Endothelial cell of umbilical vein (primary cell): ENCODE data around the gene MS4A2. TPM values are rescaled to one million over a fixed set of nuclear protein-coding genes. Genes with fewer than 3 reads are reported as not detected.

Experiments used
- BruUV-seq: library from RNA; stranded (reverse); fragments of 400-500 nt; replicated peaks from 2 replicates; lab custom pipeline; 2021; lab: Mats Ljungman, UMichigan
- CTCF ChIA-PET: fragments of 300-600, 350-600 bp; sonication (Branson Sonifier 250); formaldehyde crosslinking; loops from one replicate; lab custom pipeline; 2021; ENCODE audit warnings: antibody characterized with exemption, inconsistent platforms; lab: Charles Lee
- POLR2A ChIA-PET: fragments of 300-600, 350-600 bp; sonication (Branson Sonifier 250); formaldehyde crosslinking; loops from one replicate; lab custom pipeline; 2021; ENCODE audit warnings: antibody characterized with exemption, inconsistent platforms; lab: Charles Lee
- DNase-seq: peaks from one replicate; pipeline ENCODE4 v3.0.0-alpha.2; 2011; ENCODE audit warnings: low read depth, low spot score
- FAIRE-seq: peaks from 2 replicates; lab custom pipeline; 2011; peaks lifted over from hg19 to GRCh38; lab: Jason Lieb, UNC
- H2AFZ ChIP-seq: 2 replicates; pipeline ENCODE4 v1.6.0; 2012; ENCODE audit warnings: low read depth, low read length, control low read depth, inconsistent platforms
- H3K27ac ChIP-seq: 2 replicates; pipeline ENCODE4 v1.5.1; 2011; ENCODE audit warnings: low read depth, mild to moderate bottlenecking, control low read depth, low read length, moderate library complexity; ENCODE audit not compliant: insufficient read depth
- H3K27me3 ChIP-seq, 2 experiments: 2 replicates each; pipeline versions ENCODE4 v1.6.0 to v1.6.1; 2011; ENCODE audit warnings: low read length in 2 of 2, mixed read lengths in 1 of 2; ENCODE audit not compliant: control insufficient read depth in 2 of 2, insufficient read depth in 2 of 2
- H3K36me3 ChIP-seq, 2 experiments: 2 replicates in 1 of 2; 3 replicates in 1 of 2; pipeline ENCODE4 v1.5.1; 2011; ENCODE audit warnings: low read length in 2 of 2, mild to moderate bottlenecking in 1 of 2, moderate library complexity in 1 of 2; ENCODE audit not compliant: control insufficient read depth in 2 of 2, insufficient read depth in 2 of 2; ENCODE audit errors: extremely low read depth in 1 of 2
- H3K4me1 ChIP-seq: 3 replicates; pipeline ENCODE4 v1.5.1; 2011; ENCODE audit warnings: mild to moderate bottlenecking, low read length; ENCODE audit not compliant: control insufficient read depth, insufficient read depth; ENCODE audit errors: extremely low read depth
- H3K4me2 ChIP-seq: 2 replicates; pipeline ENCODE4 v1.6.1; 2011; ENCODE audit warnings: low read length, control low read depth, mixed read lengths; ENCODE audit not compliant: insufficient read depth
- H3K4me3 ChIP-seq, 3 experiments: fragments of 200-600 bp in 1 of 3; sonication (generic), shearing (Covaris generic) in 1 of 3; replicated peaks in 1 of 3; 2 replicates each; pipeline ENCODE4 v1.5.1; 2011 to 2016; ENCODE audit warnings: control low read depth in 3 of 3, low read length in 3 of 3, mild to moderate bottlenecking in 2 of 3, inconsistent platforms in 1 of 3, low read depth in 1 of 3, moderate library complexity in 1 of 3; ENCODE audit not compliant: insufficient read depth in 1 of 3
- H3K79me2 ChIP-seq: 2 replicates; pipeline ENCODE4 v1.6.0; 2012; ENCODE audit warnings: low read length, inconsistent platforms; ENCODE audit not compliant: control insufficient read depth, insufficient read depth
- H3K9ac ChIP-seq: replicated peaks from 2 replicates; pipeline ENCODE3; 2011; ENCODE audit warnings: low read length, control low read depth; ENCODE audit not compliant: insufficient read depth; ENCODE audit errors: extremely low read depth
- H3K9me1 ChIP-seq: replicated peaks from 3 replicates; pipeline ENCODE4 v1.6.0; 2011; ENCODE audit warnings: mild to moderate bottlenecking, low read length; ENCODE audit not compliant: control insufficient read depth, insufficient read depth; ENCODE audit errors: extremely low read depth
- H3K9me3 ChIP-seq: replicated peaks from 2 replicates; pipeline ENCODE4 v1.5.1; 2012; ENCODE audit warnings: low read length, inconsistent platforms; ENCODE audit not compliant: control insufficient read depth, insufficient read depth
- H4K20me1 ChIP-seq: replicated peaks from 2 replicates; pipeline ENCODE3; 2011; ENCODE audit warnings: mild to moderate bottlenecking, low read length; ENCODE audit not compliant: control insufficient read depth, insufficient read depth; ENCODE audit errors: extremely low read depth
- EZH2 ChIP-seq: IDR thresholded peaks from 2 replicates; pipeline ENCODE4 v1.6.1; 2012; ENCODE audit warnings: borderline replicate concordance, low read depth, mild to moderate bottlenecking, moderate library complexity, low read length, inconsistent platforms; ENCODE audit not compliant: severe bottlenecking
- FOS ChIP-seq: IDR thresholded peaks from 2 replicates; pipeline ENCODE4 v1.6.1; 2011; ENCODE audit warnings: mild to moderate bottlenecking, low read length, moderate library complexity, borderline replicate concordance; ENCODE audit not compliant: insufficient read depth
- GATA2 ChIP-seq: IDR thresholded peaks from 2 replicates; pipeline ENCODE4 v1.7.0; 2011; ENCODE audit warnings: low read depth, mild to moderate bottlenecking, moderate library complexity, mixed read lengths, low read length; ENCODE audit not compliant: insufficient read length, insufficient read depth
- JUN ChIP-seq: IDR thresholded peaks from 2 replicates; pipeline ENCODE4 v1.6.1; 2011; ENCODE audit warnings: borderline replicate concordance, low read depth; ENCODE audit not compliant: insufficient read length, insufficient read depth
- MYC ChIP-seq: IDR thresholded peaks from one replicate; pipeline ENCODE4 v1.6.1; 2011; ENCODE audit warnings: mild to moderate bottlenecking, low read depth, low read length
- POLR2A ChIP-seq: IDR thresholded peaks from 2 replicates; pipeline ENCODE4 v1.6.1; 2012; ENCODE audit warnings: low read depth, mild to moderate bottlenecking, control low read depth, low read length
- POLR2AphosphoS5 ChIP-seq: IDR thresholded peaks from 2 replicates; pipeline ENCODE4 v1.6.1; 2012; ENCODE audit warnings: low read depth, mild to moderate bottlenecking, control low read depth, low read length, moderate library complexity; ENCODE audit not compliant: insufficient read depth
- dilution Hi-C: fragments of 300-500 bp; cut with MboI; formaldehyde crosslinking; loops from one replicate; pipeline ENCODE4 v1.15.0; 2019; ENCODE audit warnings: low sequenced_read_pairs; ENCODE audit not compliant: extremely low pct_ligation_motif_present
- intact Hi-C: fragments of 100-400 bp; cut with micrococcal nuclease; formaldehyde crosslinking; loops from one replicate; pipeline ENCODE4 v1.10.0; 2022
- polyA plus RNA-seq, 4 experiments: library from polyadenylated mRNA; depleted of rRNA in 3 of 4; stranded (reverse) in 3 of 4; unstranded in 1 of 4; fragments of >200 nt; gene quantifications; 2 replicates each; pipeline versions ENCODE4 v1.2.1 to v1.2.3, GENCODE V29; 2011 to 2012; ENCODE audit warnings: missing spikeins in 1 of 4
- total RNA-seq: library from RNA; stranded (reverse); gene quantifications from 2 replicates; pipeline ENCODE4 v1.2.3, GENCODE V29; 2021
- TF ChIP-seq, protein P1 (sequence below): IDR thresholded peaks from 2 replicates; pipeline ENCODE4 v1.6.1; 2011; ENCODE audit not compliant: insufficient read depth, insufficient read length
- TF ChIP-seq, protein P2 (sequence below), 2 donors: IDR thresholded peaks; 1 replicate in 1 of 2; 2 replicates in 1 of 2; pipeline ENCODE4 v1.5.1; 2011; ENCODE audit warnings: low read length in 2 of 2, mild to moderate bottlenecking in 2 of 2, moderate library complexity in 2 of 2, control low read depth in 1 of 2, inconsistent platforms in 1 of 2, low read depth in 1 of 2; ENCODE audit not compliant: insufficient read depth in 1 of 2; ENCODE audit errors: extremely low read depth in 1 of 2

Gene MS4A2
- total and polyA plus RNA-seq, 2 donors (not counting 3 experiments of a cell fraction or from before 2014, with no cell fraction given), result not detected

DNA sequence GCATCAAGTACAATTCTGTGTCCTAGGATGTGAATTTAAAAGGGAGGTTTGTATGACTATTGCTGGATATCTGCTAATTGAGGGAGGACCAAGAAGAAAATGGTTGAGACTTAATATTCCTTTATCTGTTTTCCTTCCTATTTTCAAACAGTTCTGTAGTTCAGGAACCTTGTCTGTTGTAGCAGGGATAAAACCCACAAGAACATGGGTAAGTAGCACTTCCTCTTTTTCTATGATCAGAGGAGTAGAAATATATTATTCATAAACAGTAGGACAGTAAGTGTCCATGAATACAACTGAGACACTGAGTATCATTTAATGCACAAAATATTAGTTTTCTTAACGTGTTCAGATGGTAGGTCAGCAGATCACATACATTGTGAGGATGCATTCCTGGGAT, 24.4 kb upstream of the MS4A2 start:
- dilution Hi-C loops, result no loop called here

More for the DNA sequence above, 24.4 kb upstream of the MS4A2 start:
- no TSS peak for BruUV-seq
- Histone ChIP-seq H3K4me1 (no peaks in the 10 kb centered on the region), H4K20me1 (no peaks in the 10 kb centered on the region), H3K36me3 (no peaks in the 10 kb centered on the region), H3K9me3 (no peaks in the 10 kb centered on the region), H3K4me3 (no peak overlapping the region), H3K9me1 (no peaks in the 10 kb centered on the region), H2AFZ (no peak overlapping the region), H3K4me2 (no peak overlapping the region), H3K27me3 (peaks cover 2% of the 10 kb centered on the region in 2 experiments), H3K79me2 (no peaks in the 10 kb centered on the region), H3K9ac (no peak overlapping the region), H3K27ac (no peak overlapping the region)
- CTCF ChIA-PET, result no interaction called here
- POLR2A ChIA-PET, result no interaction called here
- FAIRE-seq, result no peak
- TF ChIP-seq MYC (no peak), FOS (no peak), GATA2 (no peak), JUN (no peak), POLR2A (no peak), EZH2 (no peak), POLR2AphosphoS5 (no peak)
- TF ChIP-seq, protein P1, sequence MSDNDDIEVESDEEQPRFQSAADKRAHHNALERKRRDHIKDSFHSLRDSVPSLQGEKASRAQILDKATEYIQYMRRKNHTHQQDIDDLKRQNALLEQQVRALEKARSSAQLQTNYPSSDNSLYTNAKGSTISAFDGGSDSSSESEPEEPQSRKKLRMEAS, result no peak
- TF ChIP-seq, protein P2, sequence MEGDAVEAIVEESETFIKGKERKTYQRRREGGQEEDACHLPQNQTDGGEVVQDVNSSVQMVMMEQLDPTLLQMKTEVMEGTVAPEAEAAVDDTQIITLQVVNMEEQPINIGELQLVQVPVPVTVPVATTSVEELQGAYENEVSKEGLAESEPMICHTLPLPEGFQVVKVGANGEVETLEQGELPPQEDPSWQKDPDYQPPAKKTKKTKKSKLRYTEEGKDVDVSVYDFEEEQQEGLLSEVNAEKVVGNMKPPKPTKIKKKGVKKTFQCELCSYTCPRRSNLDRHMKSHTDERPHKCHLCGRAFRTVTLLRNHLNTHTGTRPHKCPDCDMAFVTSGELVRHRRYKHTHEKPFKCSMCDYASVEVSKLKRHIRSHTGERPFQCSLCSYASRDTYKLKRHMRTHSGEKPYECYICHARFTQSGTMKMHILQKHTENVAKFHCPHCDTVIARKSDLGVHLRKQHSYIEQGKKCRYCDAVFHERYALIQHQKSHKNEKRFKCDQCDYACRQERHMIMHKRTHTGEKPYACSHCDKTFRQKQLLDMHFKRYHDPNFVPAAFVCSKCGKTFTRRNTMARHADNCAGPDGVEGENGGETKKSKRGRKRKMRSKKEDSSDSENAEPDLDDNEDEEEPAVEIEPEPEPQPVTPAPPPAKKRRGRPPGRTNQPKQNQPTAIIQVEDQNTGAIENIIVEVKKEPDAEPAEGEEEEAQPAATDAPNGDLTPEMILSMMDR (IDR thresholded peaks at IDR 0.05; ENCODE audit: extremely low read depth in 1 of 2, insufficient read depth in 1 of 2, low read depth in 1 of 2, low read length in 2 of 2), result no peak
- intact Hi-C loops, result no loop called here
- DNase-seq, result no peak
